RWPE2 (cell line): ENCODE data around the gene MAGI1.

ENCODE experiments used
- ATAC-seq: fragments of 200-7000 bp; cut with Tn5 transposase; 3 replicates; pipeline ENCODE4 v1.9.1; 2021; ENCODE audit warnings: low read depth
- DNase-seq: peaks from one replicate; pipeline ENCODE4 v3.0.0-alpha.2; 2020; ENCODE audit warnings: low spot score
- H3K27ac ChIP-seq: fragments of 450-650 bp; 2 replicates; pipeline ENCODE4 v1.5.1; 2017; ENCODE audit warnings: mild to moderate bottlenecking; ENCODE audit not compliant: poor library complexity, severe bottlenecking
- H3K27me3 ChIP-seq: fragments of 250-450 bp; sonication (Bioruptor Pico); 2 replicates; pipeline ENCODE4 v1.5.1; 2021; ENCODE audit warnings: mild to moderate bottlenecking, moderate library complexity; ENCODE audit not compliant: insufficient read depth, poor library complexity, severe bottlenecking
- H3K36me3 ChIP-seq: fragments of 250-450 bp; sonication (Bioruptor Pico); 2 replicates; pipeline ENCODE4 v1.5.1; 2020; ENCODE audit warnings: low read depth, mild to moderate bottlenecking, moderate library complexity
- H3K4me1 ChIP-seq: fragments of 250-450 bp; sonication (Bioruptor Pico); 2 replicates; pipeline ENCODE4 v1.5.1; 2021; ENCODE audit warnings: mild to moderate bottlenecking, moderate library complexity; ENCODE audit not compliant: insufficient read depth, poor library complexity, severe bottlenecking
- H3K4me3 ChIP-seq: fragments of 250-450 bp; sonication (Bioruptor Pico); 2 replicates; pipeline ENCODE4 v1.5.1; 2021; ENCODE audit warnings: mild to moderate bottlenecking, moderate library complexity; ENCODE audit not compliant: severe bottlenecking
- H3K9me3 ChIP-seq: fragments of 250-450 bp; sonication (Bioruptor Pico); 2 replicates; pipeline ENCODE4 v1.5.1; 2021; ENCODE audit warnings: mild to moderate bottlenecking, moderate library complexity; ENCODE audit not compliant: severe bottlenecking
- TF ChIP-seq, protein P1 (sequence below): fragments of 450-650 bp; IDR thresholded peaks from one replicate; pipeline ENCODE4 v1.5.1; 2017; ENCODE audit warnings: mild to moderate bottlenecking, moderate library complexity; ENCODE audit not compliant: poor library complexity, severe bottlenecking

The MAGI1 gene

DNA sequence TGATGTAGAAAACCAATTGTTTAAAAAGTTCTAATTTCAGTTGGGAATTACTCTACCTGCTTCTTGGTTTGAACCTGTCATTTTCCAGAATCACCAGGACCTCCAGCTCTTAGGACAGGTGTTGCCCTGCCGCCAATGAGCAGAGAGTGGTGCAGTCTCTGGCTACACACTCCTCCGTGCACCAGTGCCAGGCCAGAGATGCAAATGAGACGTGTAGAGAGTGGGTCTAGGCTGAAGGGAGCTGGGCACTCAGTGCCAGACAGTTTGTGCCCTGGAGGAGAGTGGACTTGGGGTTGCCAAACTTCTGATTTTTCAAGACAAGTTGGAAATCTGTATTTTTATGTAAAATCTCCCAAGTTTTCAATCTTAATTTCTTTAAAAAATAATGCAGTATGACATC, 566.2 kb downstream of the MAGI1 start:
- TF ChIP-seq, protein P1, sequence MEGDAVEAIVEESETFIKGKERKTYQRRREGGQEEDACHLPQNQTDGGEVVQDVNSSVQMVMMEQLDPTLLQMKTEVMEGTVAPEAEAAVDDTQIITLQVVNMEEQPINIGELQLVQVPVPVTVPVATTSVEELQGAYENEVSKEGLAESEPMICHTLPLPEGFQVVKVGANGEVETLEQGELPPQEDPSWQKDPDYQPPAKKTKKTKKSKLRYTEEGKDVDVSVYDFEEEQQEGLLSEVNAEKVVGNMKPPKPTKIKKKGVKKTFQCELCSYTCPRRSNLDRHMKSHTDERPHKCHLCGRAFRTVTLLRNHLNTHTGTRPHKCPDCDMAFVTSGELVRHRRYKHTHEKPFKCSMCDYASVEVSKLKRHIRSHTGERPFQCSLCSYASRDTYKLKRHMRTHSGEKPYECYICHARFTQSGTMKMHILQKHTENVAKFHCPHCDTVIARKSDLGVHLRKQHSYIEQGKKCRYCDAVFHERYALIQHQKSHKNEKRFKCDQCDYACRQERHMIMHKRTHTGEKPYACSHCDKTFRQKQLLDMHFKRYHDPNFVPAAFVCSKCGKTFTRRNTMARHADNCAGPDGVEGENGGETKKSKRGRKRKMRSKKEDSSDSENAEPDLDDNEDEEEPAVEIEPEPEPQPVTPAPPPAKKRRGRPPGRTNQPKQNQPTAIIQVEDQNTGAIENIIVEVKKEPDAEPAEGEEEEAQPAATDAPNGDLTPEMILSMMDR = no peak
- Histone ChIP-seq H3K27ac (no peak overlapping the region), H3K4me3 (no peak overlapping the region), H3K27me3 (no peaks in the 10 kb centered on the region), H3K4me1 (no peaks in the 10 kb centered on the region), H3K9me3 (no peaks in the 10 kb centered on the region), H3K36me3 (no peaks in the 10 kb centered on the region)
- no peak for ATAC-seq
- no peak for DNase-seq

DNA sequence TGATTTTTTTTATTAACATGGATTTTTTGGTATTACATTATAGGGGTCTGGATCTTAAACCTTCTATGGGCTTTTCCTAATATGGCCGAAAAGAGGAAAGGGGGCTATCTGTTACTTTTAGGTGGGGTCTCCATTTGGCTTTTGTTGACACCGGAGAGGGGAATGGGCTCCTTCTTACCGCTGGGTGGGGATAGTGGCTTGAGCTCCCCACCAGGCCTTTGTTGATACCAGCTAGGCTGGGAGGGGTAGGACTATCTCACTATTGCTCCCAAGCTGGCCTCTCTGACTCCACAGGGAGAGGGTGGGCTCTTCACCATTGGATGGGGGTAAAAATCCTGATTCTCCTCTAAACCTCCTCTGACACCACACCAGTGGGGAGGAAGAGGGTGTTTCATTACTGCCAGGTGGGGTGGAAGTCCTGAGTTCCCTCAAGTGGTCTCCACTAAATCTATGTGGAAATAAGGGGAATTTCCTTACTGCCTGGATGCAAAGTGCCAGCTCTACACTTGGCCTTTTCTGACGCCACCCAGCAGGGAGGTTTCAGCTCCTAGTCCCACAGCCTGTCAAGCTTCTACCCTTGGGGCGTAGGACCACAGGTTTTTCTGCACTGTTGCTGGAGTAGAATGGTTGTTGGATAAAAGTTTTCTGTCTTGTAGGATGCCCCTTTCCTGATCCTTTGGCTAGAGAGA, 572.3 kb downstream of the MAGI1 start:
- Histone ChIP-seq H3K27me3 (no peaks in the 10 kb centered on the region), H3K4me1 (no peaks in the 10 kb centered on the region), H3K36me3 (no peaks in the 10 kb centered on the region), H3K9me3 (no peaks in the 10 kb centered on the region), H3K27ac (no peak overlapping the region), H3K4me3 (no peak overlapping the region)
- no peak for DNase-seq
- TF ChIP-seq, protein P1 = no peak
- no peak for ATAC-seq

DNA sequence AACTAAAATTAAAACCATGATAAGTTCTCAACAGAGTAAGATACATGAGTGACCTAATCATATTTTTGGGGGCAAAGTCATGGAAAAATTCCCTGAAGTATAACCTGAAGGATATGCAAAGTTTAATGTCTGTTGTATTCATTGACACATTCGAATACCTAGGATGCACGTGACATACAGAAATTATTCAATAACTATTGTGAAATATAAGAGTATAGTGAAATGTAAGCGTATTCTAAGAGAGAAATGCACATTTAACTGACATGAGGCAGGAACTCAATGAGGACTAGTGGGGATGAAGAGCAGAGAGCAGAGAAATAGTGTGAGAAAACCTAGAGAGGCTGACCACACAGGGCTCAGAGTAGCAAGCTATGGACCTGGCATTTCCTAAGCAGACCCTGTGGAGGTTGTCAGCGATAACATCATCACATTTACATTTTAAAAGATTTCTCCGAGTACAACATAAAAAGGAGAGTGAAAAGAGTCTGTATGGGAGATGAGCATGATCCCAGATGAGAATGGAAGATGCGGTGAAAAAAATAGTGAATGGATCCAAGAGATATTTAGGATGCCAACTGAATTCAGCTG, 588.8 kb downstream of the MAGI1 start:
- no peak for ATAC-seq
- Histone ChIP-seq H3K27me3 (no peaks in the 10 kb centered on the region), H3K4me1 (no peaks in the 10 kb centered on the region), H3K36me3 (no peaks in the 10 kb centered on the region), H3K4me3 (no peak overlapping the region), H3K9me3 (no peaks in the 10 kb centered on the region), H3K27ac (no peak overlapping the region)
- DNase-seq = no peak
- TF ChIP-seq, protein P1 = no peak

DNA sequence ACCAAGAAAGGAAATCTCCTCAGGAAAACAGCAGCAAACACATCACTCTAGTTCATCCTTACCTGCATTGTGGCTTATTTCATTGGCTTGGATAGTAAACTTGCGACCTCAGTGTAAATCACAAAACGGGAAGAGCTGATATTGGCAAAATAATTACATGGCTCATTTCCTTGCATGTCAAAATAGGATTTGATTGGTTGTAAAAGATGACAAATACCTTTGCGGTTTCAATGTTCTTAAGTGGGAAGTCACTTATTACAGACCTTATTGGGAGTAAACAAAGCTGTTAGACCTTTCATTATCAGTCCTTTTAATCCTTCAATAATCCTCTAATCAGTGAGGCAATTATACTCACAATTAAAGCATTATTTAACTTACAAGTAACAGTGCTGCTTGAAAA, 590.6 kb downstream of the MAGI1 start:
- no peaks in the 10 kb centered on the region for H3K9me3 ChIP-seq
- no peaks in the 10 kb centered on the region for H3K4me1 ChIP-seq
- TF ChIP-seq, protein P1 = no peak
- H3K27ac ChIP-seq = no peak overlapping the region
- no peak overlapping the region for H3K4me3 ChIP-seq
- ATAC-seq = no peak
- no peaks in the 10 kb centered on the region for H3K27me3 ChIP-seq
- no peaks in the 10 kb centered on the region for H3K36me3 ChIP-seq
- no peak for DNase-seq

DNA sequence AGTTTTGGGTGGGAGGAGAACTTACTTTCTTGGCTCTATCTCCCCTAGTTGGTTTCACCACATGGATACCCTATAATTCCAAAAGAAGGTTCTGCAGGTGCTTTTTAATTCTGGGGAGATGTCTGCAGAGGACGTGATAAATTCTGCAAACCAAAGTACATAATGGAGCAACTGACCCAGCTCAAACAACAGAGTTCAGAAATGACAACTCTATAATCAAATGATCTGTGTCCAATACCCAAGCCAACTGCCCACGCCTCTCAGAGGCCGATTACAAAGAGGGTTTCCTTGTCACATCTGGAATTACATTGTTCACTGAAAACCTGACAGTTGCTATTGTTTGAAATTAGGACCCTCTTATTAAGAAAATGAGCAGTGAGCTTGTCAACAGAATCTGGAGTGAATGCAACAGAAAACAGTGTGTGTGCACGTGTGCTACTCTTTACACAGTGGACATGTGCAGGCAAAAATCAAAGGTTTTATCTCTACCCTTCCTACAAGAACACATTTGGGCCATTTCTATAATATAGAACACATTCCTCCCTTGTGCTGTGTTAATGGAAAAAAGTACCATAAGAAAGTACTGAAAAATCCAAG, 593.0 kb downstream of the MAGI1 start:
- no peaks in the 10 kb centered on the region for H3K36me3 ChIP-seq
- H3K27me3 ChIP-seq = no peaks in the 10 kb centered on the region
- H3K4me3 ChIP-seq = no peak overlapping the region
- TF ChIP-seq, protein P1 = no peak
- H3K9me3 ChIP-seq = no peaks in the 10 kb centered on the region
- ATAC-seq (no peak), DNase-seq (no peak)
- H3K27ac ChIP-seq = no peak overlapping the region
- H3K4me1 ChIP-seq = no peaks in the 10 kb centered on the region
